ENCODE measurements around the gene DBNDD1. TPM values are rescaled to one million over a fixed set of nuclear protein-coding genes. Genes with fewer than 3 reads are reported as not detected.
"Not testable (repeated sequence)": the region's sequence is repeated elsewhere in the genome, so short reads cannot be mapped to it uniquely, and the experiment has no call there.

Gene DBNDD1
- total RNA-seq, 2 experiments from 2014 or later = 1.2 to 1.5 TPM

GRCh38 chr16:90007635-90008234 lies 11.5 kb downstream of the DBNDD1 start:
- DNase-seq; POLR2A ChIA-PET; intact Hi-C loops (cut with DNase I, micrococcal nuclease); ATAC-seq; H3K27me3 Mint-ChIP-seq; H3K36me3 Mint-ChIP-seq (ENCODE audit: low read depth); CTCF ChIA-PET; H3K27ac Mint-ChIP-seq; H3K9me3 Mint-ChIP-seq (ENCODE audit: low read depth); H3K4me3 Mint-ChIP-seq: not testable (repeated sequence)
- peaks cover 15% of the 10 kb centered on the region for H3K4me1 Mint-ChIP-seq

DNA sequence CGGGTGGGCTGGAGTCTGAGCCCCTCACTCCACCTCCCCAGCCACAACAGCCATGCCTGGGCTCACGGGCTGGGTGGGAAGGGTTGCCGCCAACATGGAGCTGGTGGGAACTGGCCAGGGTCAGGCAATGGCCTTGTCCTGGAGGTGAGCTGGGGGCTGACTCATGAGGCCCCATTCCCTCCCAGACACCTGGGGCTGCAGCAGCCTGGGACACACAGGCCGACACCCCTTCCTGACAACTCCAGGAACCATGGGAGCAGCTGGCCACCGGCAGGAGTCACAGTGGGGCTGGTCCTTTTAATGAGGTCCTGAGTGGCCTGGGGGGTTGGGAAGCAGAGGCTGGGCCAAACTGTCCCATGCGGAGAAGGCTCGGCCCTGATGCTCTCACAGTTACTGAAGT lies 12.2 kb downstream of the DBNDD1 start:
- H3K4me1 Mint-ChIP-seq = peaks cover 15% of the 10 kb centered on the region
- intact Hi-C loops (cut with DNase I, micrococcal nuclease) = no loop called here
- CTCF ChIA-PET = no interaction called here

DNA sequence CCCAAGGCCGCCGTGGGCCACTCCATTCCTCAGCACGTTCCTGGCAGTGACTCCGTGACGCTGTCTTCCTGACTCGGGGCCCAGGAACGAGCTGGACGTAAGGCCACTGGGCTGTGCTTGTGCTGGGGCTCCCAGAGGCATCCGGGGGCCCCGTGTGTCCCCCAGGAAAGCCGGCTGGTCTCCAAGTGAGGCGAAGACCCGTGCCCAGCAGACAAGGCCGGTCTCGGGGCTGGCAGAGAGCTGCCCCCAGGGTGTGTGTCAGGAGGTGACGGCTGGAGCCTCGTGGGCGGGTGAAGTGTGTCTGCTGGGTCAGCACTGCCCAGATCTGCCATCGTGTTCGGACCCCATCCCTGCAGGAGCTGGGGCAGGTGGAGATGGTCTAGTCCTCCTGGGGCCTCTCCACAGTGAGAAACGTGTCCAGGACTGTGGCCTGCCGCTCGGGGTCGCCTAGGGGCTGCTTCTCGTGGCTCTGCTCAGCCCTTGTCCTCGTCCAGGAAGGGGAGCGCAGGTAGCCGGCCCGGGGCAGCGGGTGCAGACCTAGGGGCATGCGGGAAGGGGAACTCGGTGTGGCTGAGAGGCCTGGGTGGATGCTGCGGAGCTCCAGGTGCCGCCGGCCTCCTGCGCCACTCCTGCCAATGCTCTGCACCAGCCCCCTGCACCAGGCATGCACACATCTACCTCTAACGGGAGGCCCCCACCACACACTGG lies 13.1 kb downstream of the DBNDD1 start:
- H3K4me1 Mint-ChIP-seq = peaks cover 15% of the 10 kb centered on the region
- H3K27ac Mint-ChIP-seq = no peak overlapping the region
- POLR2A ChIA-PET = no interaction called here

More for the DNA sequence above, 12.2 kb downstream of the DBNDD1 start:
- Mint-ChIP-seq H3K9me3 (ENCODE audit: low read depth) (no peaks in the 10 kb centered on the region), H3K4me3 (no peak overlapping the region), H3K36me3 (ENCODE audit: low read depth) (no peaks in the 10 kb centered on the region), H3K27ac (no peak overlapping the region), H3K27me3 (no peaks in the 10 kb centered on the region)
- ATAC-seq (no peak), DNase-seq (no peak)
- POLR2A ChIA-PET = no interaction called here

GRCh38 chr16:90004577-90004976 lies 14.7 kb downstream of the DBNDD1 start:
- Mint-ChIP-seq H3K4me3 (no peak overlapping the region), H3K27ac (no peak overlapping the region), H3K9me3 (ENCODE audit: low read depth) (no peaks in the 10 kb centered on the region), H3K27me3 (no peaks in the 10 kb centered on the region), H3K4me1 (peaks cover 11% of the 10 kb centered on the region), H3K36me3 (ENCODE audit: low read depth) (no peaks in the 10 kb centered on the region)
- POLR2A ChIA-PET = no interaction called here
- no peak for ATAC-seq
- CTCF ChIA-PET = interaction anchor here (0.7 kb wide), 1 partner anchor 28 kb away, joined by 4 read pairs; no protein-coding TSS in a partner anchor
- intact Hi-C loops (cut with DNase I, micrococcal nuclease) = no loop called here
- no peak for DNase-seq

More for the DNA sequence above, 13.1 kb downstream of the DBNDD1 start:
- H3K27me3 Mint-ChIP-seq = no peaks in the 10 kb centered on the region
- CTCF ChIA-PET = no interaction called here
- intact Hi-C loops (cut with DNase I, micrococcal nuclease) = no loop called here
- no peaks in the 10 kb centered on the region for H3K36me3 Mint-ChIP-seq (ENCODE audit: low read depth)
- H3K4me3 Mint-ChIP-seq = no peak overlapping the region
- DNase-seq (no peak), ATAC-seq (no peak)
- H3K9me3 Mint-ChIP-seq (ENCODE audit: low read depth) = no peaks in the 10 kb centered on the region

GRCh38 chr16:90002759-90003158 lies 16.5 kb downstream of the DBNDD1 start:
- Mint-ChIP-seq H3K9me3 (ENCODE audit: low read depth) (no peaks in the 10 kb centered on the region), H3K4me3 (no peak overlapping the region), H3K4me1 (no peaks in the 10 kb centered on the region), H3K27me3 (no peaks in the 10 kb centered on the region), H3K27ac (no peak overlapping the region), H3K36me3 (ENCODE audit: low read depth) (peaks cover 4% of the 10 kb centered on the region)
- DNase-seq (no peak), ATAC-seq (no peak)
- ChIA-PET CTCF (no interaction called here), POLR2A (no interaction called here)
- intact Hi-C loops (cut with DNase I, micrococcal nuclease) = no loop called here

DNA sequence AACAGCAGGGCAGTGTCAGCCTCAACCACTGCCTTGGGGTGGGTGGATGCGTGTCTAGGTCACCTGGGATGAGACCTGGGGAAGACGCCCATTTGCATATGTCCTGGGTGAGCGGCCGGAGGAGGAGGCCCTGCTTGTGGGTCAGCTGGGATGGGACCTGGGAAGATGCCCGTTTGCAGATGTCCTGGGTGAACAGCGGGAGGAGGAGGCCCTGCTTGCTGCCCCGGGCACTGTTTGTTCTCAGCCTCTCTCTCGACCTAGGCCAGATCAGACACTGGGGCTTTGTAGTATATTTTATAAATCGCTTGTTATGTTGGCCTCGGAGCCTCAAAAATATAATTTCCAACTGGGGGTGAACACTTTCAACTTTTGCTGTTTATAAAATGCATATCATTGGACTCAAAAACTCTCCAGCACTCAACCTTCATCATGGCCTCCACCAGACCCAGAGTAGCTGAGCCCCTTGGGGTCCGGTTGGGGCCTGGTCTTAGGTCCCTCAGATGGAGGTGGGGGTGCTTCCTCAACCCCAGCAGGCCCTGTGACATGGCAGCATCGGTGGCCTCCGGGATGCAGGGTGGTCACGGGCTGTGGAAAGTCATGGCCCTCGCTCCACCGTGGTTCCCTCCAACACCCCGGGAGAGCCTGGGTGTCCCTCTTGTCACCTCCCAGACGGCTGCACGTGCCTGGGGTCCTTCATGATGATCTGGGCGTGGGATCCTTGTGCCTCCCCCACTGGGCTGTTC lies 17.3 kb downstream of the DBNDD1 start:
- ATAC-seq (no peak), DNase-seq (no peak)
- no peak overlapping the region for H3K27ac Mint-ChIP-seq
- ChIA-PET CTCF (interaction anchor here (0.8 kb wide), 1 partner anchor 80 kb away, joined by 3 read pairs; no protein-coding TSS in a partner anchor), POLR2A (no interaction called here)
- H3K36me3 Mint-ChIP-seq (ENCODE audit: low read depth) = peaks cover 7% of the 10 kb centered on the region
- no peak overlapping the region for H3K4me3 Mint-ChIP-seq
- no peaks in the 10 kb centered on the region for H3K9me3 Mint-ChIP-seq (ENCODE audit: low read depth)
- intact Hi-C loops (cut with DNase I, micrococcal nuclease) = no loop called here
- no peaks in the 10 kb centered on the region for H3K27me3 Mint-ChIP-seq
- H3K4me1 Mint-ChIP-seq = no peaks in the 10 kb centered on the region

DNA sequence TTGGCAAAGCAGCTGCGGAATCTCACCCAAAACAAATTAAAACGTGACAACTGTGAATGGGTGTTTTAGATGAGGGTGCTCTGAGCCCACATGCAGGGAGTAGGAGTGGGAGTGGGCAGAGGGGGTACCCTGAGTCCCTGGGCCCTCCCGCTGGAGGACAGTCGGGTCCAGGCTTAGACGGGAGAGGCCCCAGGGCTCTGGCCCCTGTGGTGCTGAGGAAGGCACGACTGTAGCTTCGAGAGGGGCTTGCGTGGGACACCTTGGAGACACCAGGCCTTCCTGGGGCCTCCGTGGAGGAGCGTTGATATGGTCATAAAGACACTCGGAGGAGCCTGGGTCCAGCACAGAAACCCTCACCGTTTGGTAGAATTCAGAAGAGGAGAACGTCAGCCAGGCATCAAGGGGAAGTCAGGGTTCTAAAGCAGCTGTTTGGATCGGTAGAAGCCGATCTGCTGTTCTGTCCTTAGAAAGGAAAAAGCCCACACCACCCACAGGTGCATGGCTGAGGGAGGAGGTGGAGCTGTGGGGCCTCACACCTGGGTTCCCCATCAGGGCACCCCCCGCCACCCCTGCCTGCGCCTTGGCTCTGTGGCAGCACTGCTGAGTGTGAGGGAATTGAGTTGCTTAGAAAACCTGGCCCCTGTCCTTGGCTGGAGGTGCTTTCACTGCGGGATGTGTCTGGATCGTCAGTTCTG lies 18.4 kb downstream of the DBNDD1 start:
- no peak overlapping the region for H3K27ac Mint-ChIP-seq
- intact Hi-C loops (cut with DNase I, micrococcal nuclease) = no loop called here
- H3K27me3 Mint-ChIP-seq = peaks cover under 1% of the 10 kb centered on the region
- peaks cover 17% of the 10 kb centered on the region for H3K36me3 Mint-ChIP-seq (ENCODE audit: low read depth)
- ATAC-seq (no peak), DNase-seq (no peak)
- ChIA-PET CTCF (interaction anchor here (0.8 kb wide), 1 partner anchor 81 kb away, joined by 3 read pairs; no protein-coding TSS in a partner anchor), POLR2A (interaction anchor here (0.6 kb wide), 1 partner anchor 350 kb away, joined by 3 read pairs; no protein-coding TSS in a partner anchor)
- H3K4me1 Mint-ChIP-seq = peaks cover 3% of the 10 kb centered on the region
- H3K9me3 Mint-ChIP-seq (ENCODE audit: low read depth) = peaks cover 4% of the 10 kb centered on the region
- H3K4me3 Mint-ChIP-seq = no peak overlapping the region

GRCh38 chr16:89999831-90000574 lies 19.3 kb downstream of the DBNDD1 start:
- no peak for DNase-seq
- ChIA-PET CTCF (interaction anchor here (0.6 kb wide), 1 partner anchor 93 kb away, joined by 3 read pairs; no protein-coding TSS in a partner anchor), POLR2A (interaction anchor here (0.6 kb wide), 1 partner anchor 349 kb away, joined by 3 read pairs; no protein-coding TSS in a partner anchor)
- Mint-ChIP-seq H3K9me3 (ENCODE audit: low read depth) (peaks cover 11% of the 10 kb centered on the region), H3K27me3 (peaks cover 4% of the 10 kb centered on the region), H3K4me3 (no peak overlapping the region), H3K4me1 (peaks cover 8% of the 10 kb centered on the region), H3K36me3 (ENCODE audit: low read depth) (peaks cover 25% of the 10 kb centered on the region), H3K27ac (no peak overlapping the region)
- intact Hi-C loops (cut with DNase I, micrococcal nuclease) = no loop called here
- no peak for ATAC-seq

DNA sequence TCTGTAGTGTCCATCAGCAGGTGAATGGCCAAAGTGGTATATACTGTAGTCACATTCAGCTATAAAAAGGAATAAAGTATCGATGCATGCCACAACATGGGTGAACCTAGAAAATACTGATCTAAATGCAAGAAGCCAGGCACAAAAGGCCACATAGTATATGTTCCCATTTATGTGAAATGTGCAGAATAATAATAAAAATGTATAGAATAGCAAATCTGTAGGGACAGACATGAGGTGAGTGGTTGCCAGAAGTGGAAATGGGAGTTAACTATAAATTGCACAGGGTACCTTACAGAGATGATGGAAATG lies 23.1 kb downstream of the DBNDD1 start:
- intact Hi-C loops (cut with DNase I, micrococcal nuclease) = no loop called here
- H3K27ac Mint-ChIP-seq = peak overlapping the region; percentile 82
- DNase-seq (no peak), ATAC-seq (no peak)
- H3K4me1 Mint-ChIP-seq = peaks cover 12% of the 10 kb centered on the region
- ChIA-PET POLR2A (no interaction called here), CTCF (no interaction called here)
- H3K4me3 Mint-ChIP-seq = peak overlapping the region; percentile 71
- peaks cover 4% of the 10 kb centered on the region for H3K27me3 Mint-ChIP-seq
- peaks cover 17% of the 10 kb centered on the region for H3K9me3 Mint-ChIP-seq (ENCODE audit: low read depth)
- peaks cover 63% of the 10 kb centered on the region for H3K36me3 Mint-ChIP-seq (ENCODE audit: low read depth)

DNA sequence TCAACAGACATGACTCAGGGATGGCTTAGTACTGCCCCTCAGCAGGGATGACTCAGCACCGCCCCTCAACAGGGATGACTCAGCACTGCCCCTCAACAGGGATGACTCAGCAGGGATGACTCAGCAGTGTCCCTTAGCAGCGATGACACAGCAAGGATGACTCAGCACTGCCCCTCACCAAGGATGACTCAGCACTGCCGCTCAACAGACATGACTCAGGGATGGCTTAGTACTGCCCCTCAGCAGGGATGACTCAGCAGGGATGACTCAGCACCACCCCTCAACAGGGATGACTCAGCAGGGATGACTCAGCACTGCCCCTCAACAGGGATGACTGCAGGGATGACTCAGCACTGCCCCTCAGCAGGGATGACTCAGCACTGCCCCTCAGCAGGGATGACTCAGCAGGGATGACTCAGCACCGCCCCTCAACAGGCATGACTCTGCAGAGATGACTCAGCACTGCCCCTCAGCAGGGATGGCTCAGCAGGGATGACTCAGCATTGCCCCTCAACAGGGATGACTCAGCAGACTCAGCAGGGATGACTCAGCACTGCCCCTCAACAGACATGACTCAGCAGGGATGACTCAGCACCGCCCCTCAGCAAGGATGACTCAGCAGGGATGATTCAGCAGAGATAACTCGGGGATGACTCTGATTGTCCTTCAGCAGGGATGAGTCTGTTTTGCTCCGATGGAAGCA lies 23.6 kb downstream of the DBNDD1 start:
- Mint-ChIP-seq H3K4me1 (peaks cover 12% of the 10 kb centered on the region), H3K27ac (peak overlapping the region; percentile 82), H3K36me3 (ENCODE audit: low read depth) (peaks cover 66% of the 10 kb centered on the region), H3K9me3 (ENCODE audit: low read depth) (peaks cover 17% of the 10 kb centered on the region), H3K4me3 (peak overlapping the region; percentile 71)
- POLR2A ChIA-PET, CTCF ChIA-PET, H3K27me3 Mint-ChIP-seq: not testable (repeated sequence)
- ATAC-seq (peak; percentile 49), DNase-seq (peak; percentile 84)
- intact Hi-C loops (cut with DNase I, micrococcal nuclease) = loop anchor here in 1 of 2 experiments (2.0 kb wide), 1 partner anchor 27 kb away; no protein-coding TSS in a partner anchor
